ENCODE results near the gene AHSP. TPM values are rescaled to one million over a fixed set of nuclear protein-coding genes. Genes with fewer than 3 reads are reported as not detected.
"Not testable (repeated sequence)": the region's sequence is repeated elsewhere in the genome, so short reads cannot be mapped to it uniquely, and the experiment has no call there.

The AHSP gene
- total and polyA plus RNA-seq, 10 of the 15 experiments (the other 5 are each of a cell fraction or from before 2014, with no cell fraction given), result not detected

GRCh38 chr16:31572821-31573220, 45.1 kb downstream of the AHSP start (continued):
- no peak for TF ChIP-seq RELB (IDR thresholded peaks at IDR 0.05; ENCODE audit: low read depth)

GRCh38 chr16:31574159-31574558, 46.5 kb downstream of the AHSP start:
- FAIRE-seq; H3K27ac ChIP-seq (ENCODE audit: control insufficient read depth, insufficient read depth); H3K27me3 ChIP-seq (replicated peaks in 1 of 2; ENCODE audit: control insufficient read depth in 2 of 2, insufficient read depth in 2 of 2, low read length in 1 of 2); RAD21 ChIA-PET (ENCODE audit: unreplicated experiment); H3K4me2 ChIP-seq (ENCODE audit: control insufficient read depth, insufficient read depth); H3K4me1 ChIP-seq (ENCODE audit: control insufficient read depth, insufficient read depth, low read length); CTCF ChIA-PET; H3K9ac ChIP-seq (ENCODE audit: control insufficient read depth, insufficient read depth, low read length); H2AFZ ChIP-seq (ENCODE audit: control insufficient read depth, low read depth, low read length); intact Hi-C loops (cut with micrococcal nuclease; ENCODE audit: unreplicated experiment); ATAC-seq; H4K20me1 ChIP-seq (ENCODE audit: control insufficient read depth, insufficient read depth); H3K36me3 ChIP-seq (ENCODE audit: control insufficient read depth in 2 of 2, insufficient read depth in 2 of 2, low read length in 1 of 2); SMC1A ChIA-PET (ENCODE audit: uncharacterized antibody, unreplicated experiment); H3K4me3 ChIP-seq; H3K79me2 ChIP-seq (ENCODE audit: control insufficient read depth, insufficient read depth, low read length); BruUV-seq (replicated peaks); DNase-seq (ENCODE audit: low read depth, low spot score); H3K9me3 ChIP-seq (replicated peaks; ENCODE audit: control insufficient read depth, insufficient read depth, low read length); POLR2A ChIA-PET: not testable (repeated sequence)
- in situ Hi-C loops (cut with MboI), result loop anchor here (5.0 kb wide), 1 partner anchor 52 kb away; no protein-coding TSS in a partner anchor
- 6% methylated on average over 1 of the region's 1 CpG for WGBS (ENCODE audit: insufficient coverage, insufficient replicate concordance, low lambda C conversion rate, missing lambda C conversion rate)

GRCh38 chr16:31577411-31577810, 49.7 kb downstream of the AHSP start:
- intact Hi-C loops (cut with micrococcal nuclease; ENCODE audit: unreplicated experiment), result no loop called here
- Histone ChIP-seq H3K9me3 (replicated peaks; ENCODE audit: control insufficient read depth, insufficient read depth, low read length) (no peaks in the 10 kb centered on the region; the same call in 2 of the 3 replicates), H3K27me3 (replicated peaks in 1 of 2; ENCODE audit: control insufficient read depth in 2 of 2, insufficient read depth in 2 of 2, low read length in 1 of 2) (no peaks in the 10 kb centered on the region), H3K27ac (ENCODE audit: control insufficient read depth, insufficient read depth) (no peak overlapping the region), H3K4me2 (ENCODE audit: control insufficient read depth, insufficient read depth) (no peak overlapping the region), H3K4me3 (no peak overlapping the region), H3K79me2 (ENCODE audit: control insufficient read depth, insufficient read depth, low read length) (no peaks in the 10 kb centered on the region), H2AFZ (ENCODE audit: control insufficient read depth, low read depth, low read length) (no peak overlapping the region), H3K36me3 (ENCODE audit: control insufficient read depth in 2 of 2, insufficient read depth in 2 of 2, low read length in 1 of 2) (no peaks in the 10 kb centered on the region), H3K9ac (ENCODE audit: control insufficient read depth, insufficient read depth, low read length) (no peak overlapping the region), H4K20me1 (ENCODE audit: control insufficient read depth, insufficient read depth) (no peaks in the 10 kb centered on the region), H3K4me1 (ENCODE audit: control insufficient read depth, insufficient read depth, low read length) (no peaks in the 10 kb centered on the region)
- CTCF ChIA-PET, result no interaction called here
- in situ Hi-C loops (cut with MboI), result no loop called here
- no TSS peak for BruUV-seq (replicated peaks)
- POLR2A ChIA-PET, result no interaction called here
- RAD21 ChIA-PET (ENCODE audit: unreplicated experiment), result no interaction called here
- ATAC-seq (no peak), DNase-seq (ENCODE audit: low read depth, low spot score) (no peak), FAIRE-seq (no peak)
- 0% methylated on average over 1 of the region's 1 CpG for WGBS (ENCODE audit: insufficient coverage, insufficient replicate concordance, low lambda C conversion rate, missing lambda C conversion rate)
- SMC1A ChIA-PET (ENCODE audit: uncharacterized antibody, unreplicated experiment), result no interaction called here
- TF ChIP-seq TBL1XR1 (IDR thresholded peaks at IDR 0.05; ENCODE audit: low read depth, low read length), result no peak
- TF ChIP-seq RAD51 (IDR thresholded peaks at IDR 0.05), result no peak
- TF ChIP-seq TCF3 (IDR thresholded peaks at IDR 0.05; ENCODE audit: borderline replicate concordance, insufficient read depth, low read depth, low read length), result no peak
- no peak for TF ChIP-seq EGR1 (IDR thresholded peaks at IDR 0.05; ENCODE audit: borderline replicate concordance in 1 of 2, low read depth in 2 of 2, low read length in 2 of 2)
- TF ChIP-seq HDAC2 (IDR thresholded peaks at IDR 0.05), result no peak
- TF ChIP-seq NFYB (IDR thresholded peaks at IDR 0.05; ENCODE audit: insufficient read depth, low read depth, low read length), result no peak
- TF ChIP-seq EZH2 (IDR thresholded peaks at IDR 0.05; ENCODE audit: borderline replicate concordance, control insufficient read depth, low read depth, low read length), result no peak
- TF ChIP-seq FOXK2 (IDR thresholded peaks at IDR 0.05), result no peak
- no peak for TF ChIP-seq CHD4 (IDR thresholded peaks at IDR 0.05)
- TF ChIP-seq ZBTB33 (IDR thresholded peaks at IDR 0.05), result no peak
- no peak for TF ChIP-seq KAT2A (conservative IDR thresholded peaks at IDR 0.05; ENCODE audit: control insufficient read depth, low read depth, low read length)

Data from GM12878 (cell line).